ENCODE data around the gene FGGY.

FGGY gene

DNA sequence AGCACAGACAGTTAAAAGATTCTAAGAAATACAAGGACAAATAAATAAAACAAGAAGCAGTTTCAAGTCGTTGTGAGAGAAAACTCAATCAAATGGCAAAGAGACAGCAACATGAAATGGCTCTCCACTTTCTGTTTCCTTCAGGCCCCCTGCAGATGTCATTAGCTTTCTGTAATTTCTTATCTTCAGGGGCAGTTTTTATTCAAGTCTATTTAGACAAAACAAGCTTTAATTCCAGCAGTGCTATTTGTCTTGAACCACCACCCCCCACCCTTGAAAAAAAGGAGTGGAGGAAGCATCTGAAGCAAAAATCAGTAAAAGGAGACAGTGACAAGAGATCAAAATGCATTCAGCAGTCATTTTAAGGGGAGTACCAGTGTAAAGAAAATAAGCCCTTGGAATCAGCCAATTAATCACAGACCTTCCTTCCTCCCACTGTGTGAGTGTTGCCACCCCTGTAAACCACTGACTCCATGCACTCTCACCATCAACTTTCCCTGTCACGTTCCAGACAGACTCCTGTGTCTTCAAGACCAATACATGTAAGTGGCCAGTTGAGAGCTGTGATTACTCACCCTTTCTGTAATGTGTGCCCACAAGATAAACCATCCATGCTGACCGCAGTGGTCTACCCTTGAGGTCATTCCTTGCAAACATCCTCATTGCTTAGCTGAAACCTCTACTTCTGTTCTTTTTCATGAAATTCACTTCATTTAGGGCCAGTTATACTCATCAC lies 381.8 kb downstream of the FGGY start:
- DNase-seq (ENCODE audit: extremely low spot score, insufficient read length, low read depth) (no peak), FAIRE-seq (no peak)

DNA sequence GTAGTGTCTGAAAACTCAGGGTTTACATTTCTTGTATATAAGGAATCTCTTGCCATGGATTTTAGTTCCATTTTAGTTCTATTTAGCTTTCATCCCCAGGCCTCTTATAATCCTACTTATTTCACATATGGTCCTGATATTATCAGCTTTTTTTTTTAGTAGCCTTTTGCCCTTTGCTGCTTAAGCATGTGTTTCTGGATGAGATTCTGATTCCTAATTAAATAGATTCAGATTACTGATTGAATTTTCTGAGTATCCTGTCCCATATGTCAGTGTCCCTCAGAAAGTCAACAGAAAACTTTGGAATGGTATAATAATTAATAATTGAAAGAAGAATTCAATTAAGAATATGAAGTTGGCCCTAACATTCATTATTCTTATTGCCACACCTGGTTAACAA lies 383.1 kb downstream of the FGGY start:
- FAIRE-seq: no peak
- no peak for DNase-seq (ENCODE audit: extremely low spot score, insufficient read length, low read depth)

GRCh38 chr1:59682396-59683080 lies 385.6 kb downstream of the FGGY start:
- DNase-seq (ENCODE audit: extremely low spot score, insufficient read length, low read depth): no peak
- no peak for FAIRE-seq

DNA sequence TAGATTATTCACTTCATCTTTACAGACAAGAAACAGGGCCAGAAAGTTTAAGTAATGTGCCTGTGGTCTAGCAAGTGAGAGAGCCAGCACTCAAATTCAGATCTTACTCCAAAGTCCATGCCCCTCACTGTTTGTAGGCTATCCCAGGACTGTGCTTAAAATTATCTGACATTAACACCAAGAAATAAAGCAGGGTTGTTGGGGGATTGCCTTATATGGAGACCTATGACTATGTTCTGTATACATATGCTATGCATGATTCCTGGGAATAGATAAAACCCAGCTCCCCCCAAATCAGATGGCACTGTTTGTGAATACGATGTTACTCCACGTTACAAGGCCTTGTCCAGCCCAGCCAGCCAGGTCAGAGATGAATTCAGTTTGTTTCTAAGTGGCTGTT lies 386.3 kb downstream of the FGGY start:
- DNase-seq (ENCODE audit: extremely low spot score, insufficient read length, low read depth) (no peak), FAIRE-seq (no peak)

GRCh38 chr1:59684698-59685097 lies 387.8 kb downstream of the FGGY start:
- FAIRE-seq (no peak), DNase-seq (ENCODE audit: extremely low spot score, insufficient read length, low read depth) (no peak)

DNA sequence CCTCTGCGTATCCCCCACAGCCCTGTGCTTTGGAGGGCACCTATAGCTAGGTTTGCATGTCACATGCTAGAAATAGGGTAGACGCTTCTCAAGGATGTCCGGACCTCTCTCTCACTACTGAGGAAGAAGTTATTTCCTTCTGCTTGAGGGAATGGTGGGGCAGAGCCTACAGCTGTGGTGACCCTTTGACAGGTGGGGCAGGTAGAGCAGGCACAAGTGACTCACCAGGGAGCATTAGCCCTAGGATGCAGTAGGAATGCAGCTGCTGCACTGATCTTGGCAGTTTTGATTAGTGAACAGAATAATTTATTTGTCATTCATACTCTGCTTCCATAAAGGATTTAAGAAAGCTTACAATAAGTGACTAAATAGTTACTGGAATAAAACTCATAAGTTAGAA lies 388.2 kb downstream of the FGGY start:
- FAIRE-seq: no peak
- DNase-seq (ENCODE audit: extremely low spot score, insufficient read length, low read depth): no peak

DNA sequence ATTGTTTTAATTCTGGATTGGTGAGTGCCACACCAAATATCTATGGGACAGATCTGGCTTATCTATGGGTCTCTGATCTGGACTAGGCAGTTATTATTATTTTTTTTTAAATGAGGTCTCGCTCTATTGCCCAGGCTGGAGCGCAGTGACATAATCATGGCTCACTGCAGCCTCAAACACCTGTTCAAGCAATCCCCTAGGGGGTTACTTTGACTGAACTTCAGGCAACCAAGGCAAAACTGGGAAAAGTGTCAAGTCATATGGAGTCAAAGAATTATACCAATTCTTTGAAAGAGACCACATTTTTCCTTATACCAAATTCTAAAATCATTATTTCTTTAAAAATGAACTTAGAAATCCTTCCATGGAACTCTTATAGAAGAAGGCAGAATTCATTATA lies 388.8 kb downstream of the FGGY start:
- DNase-seq (ENCODE audit: extremely low spot score, insufficient read length, low read depth) (no peak), FAIRE-seq (no peak)

GRCh38 chr1:59686170-59686569 lies 389.3 kb downstream of the FGGY start:
- FAIRE-seq: no peak
- no peak for DNase-seq (ENCODE audit: extremely low spot score, insufficient read length, low read depth)

- DNase-seq (ENCODE audit: extremely low spot score, insufficient read length, low read depth) (no peak), FAIRE-seq (no peak)
Measured at GRCh38 chr1:59686574-59686973, 389.7 kb downstream of the FGGY start.

DNA sequence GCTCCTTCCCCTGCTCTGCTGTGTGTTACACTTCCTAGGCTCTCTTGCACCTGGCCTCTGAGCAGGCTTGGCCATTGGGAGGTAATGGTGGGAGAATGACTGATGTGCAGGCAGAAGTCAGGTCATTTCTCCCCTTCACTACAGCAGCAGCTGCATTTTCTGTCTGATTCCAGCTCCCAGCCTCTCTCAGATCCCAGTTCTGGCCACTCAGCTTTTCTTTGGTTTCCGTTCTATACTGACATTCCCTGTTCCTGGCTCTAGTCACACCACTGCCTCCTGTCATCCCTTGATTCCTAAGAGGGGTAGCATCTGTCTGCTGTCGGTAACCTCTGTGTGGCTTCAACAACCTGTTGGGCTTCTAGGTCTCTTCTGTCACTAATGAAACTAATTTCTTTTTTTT lies 390.2 kb downstream of the FGGY start:
- no peak for FAIRE-seq
- DNase-seq (ENCODE audit: extremely low spot score, insufficient read length, low read depth): no peak

DNA sequence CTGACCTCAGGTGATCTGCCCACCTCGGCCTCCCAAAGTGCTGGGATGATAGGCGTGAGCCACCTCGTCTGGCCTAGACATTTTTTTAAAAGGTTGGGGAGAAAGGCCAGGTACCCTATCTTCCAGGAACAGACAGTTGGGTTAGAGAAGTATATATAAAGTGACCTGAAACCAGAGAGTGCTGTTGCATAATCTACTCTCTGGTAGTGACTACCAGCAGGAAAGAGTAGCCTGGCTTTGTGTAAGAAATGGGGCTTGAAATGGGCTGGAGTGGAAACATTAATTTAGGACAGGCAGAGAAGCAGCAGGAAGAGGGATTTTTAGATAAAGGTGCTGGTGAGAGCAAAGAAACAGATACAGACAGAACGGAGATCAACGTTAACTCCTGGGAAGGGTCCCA lies 392.1 kb downstream of the FGGY start:
- FAIRE-seq: no peak
- no peak for DNase-seq (ENCODE audit: extremely low spot score, insufficient read length, low read depth)

DNA sequence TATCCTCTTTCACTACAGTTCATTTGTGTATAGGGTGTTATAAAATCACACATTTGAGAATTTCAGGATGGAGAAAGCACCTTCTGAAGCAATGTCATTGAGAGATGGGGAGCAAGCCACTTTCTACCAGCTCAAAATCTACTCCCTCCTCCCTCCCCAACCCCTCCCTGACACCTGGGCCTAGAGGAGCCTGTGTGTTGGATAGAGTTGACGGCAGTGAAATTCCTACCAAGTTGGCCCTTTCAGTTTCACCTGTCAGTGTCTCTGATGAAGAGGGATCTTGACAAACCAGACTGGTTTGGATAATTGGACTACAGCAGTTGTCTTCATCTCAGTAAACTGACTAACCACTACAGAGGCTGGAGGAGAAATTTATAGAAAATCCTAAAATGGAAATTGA lies 392.8 kb downstream of the FGGY start:
- DNase-seq (ENCODE audit: extremely low spot score, insufficient read length, low read depth) (no peak), FAIRE-seq (no peak)

GRCh38 chr1:59690171-59690930 lies 393.5 kb downstream of the FGGY start:
- DNase-seq (ENCODE audit: extremely low spot score, insufficient read length, low read depth) (no peak), FAIRE-seq (no peak)

DNA sequence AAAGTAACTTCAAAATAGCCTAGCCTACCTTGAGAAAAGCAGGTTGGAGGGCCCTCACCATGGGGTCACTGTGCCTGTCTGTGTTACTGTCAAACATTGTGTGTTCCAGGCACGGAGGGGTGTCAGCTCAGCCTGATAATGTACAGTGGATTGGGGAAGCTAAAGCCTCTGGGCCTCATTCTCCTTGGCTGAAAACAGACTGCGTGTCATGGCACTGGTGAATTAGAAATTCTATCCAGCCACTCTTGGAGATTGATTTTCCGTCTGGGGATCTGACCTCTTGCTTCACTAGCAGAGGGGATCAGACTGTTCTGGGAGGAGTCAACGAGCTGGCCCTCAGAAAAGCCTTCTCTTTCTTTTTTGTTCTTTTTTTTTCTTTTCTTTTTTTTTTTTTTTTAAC lies 394.4 kb downstream of the FGGY start:
- no peak for FAIRE-seq

DNA sequence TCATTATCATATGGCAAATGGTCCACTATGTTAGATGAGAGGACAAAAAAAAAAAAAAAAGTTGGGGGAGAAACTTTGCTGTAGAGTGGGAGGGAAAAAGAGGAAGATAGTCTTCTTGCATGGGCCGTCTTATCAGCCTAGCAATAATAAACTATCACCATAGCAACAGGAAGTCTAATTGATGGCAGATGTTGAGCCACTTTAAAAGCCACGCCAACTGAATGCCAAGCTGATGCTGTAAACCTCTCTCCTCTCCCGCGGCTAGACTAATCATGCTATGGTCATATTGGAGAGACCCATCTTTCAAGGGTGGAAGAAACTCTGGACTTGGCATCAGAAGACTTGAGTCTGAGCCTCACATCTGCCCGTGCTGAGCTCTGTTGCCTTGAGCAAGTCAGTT lies 395.7 kb downstream of the FGGY start:
- no peak for FAIRE-seq
- DNase-seq (ENCODE audit: extremely low spot score, insufficient read length, low read depth): no peak

More for the DNA sequence above, 394.4 kb downstream of the FGGY start:
- no peak for DNase-seq (ENCODE audit: extremely low spot score, insufficient read length, low read depth)

- FAIRE-seq (no peak), DNase-seq (ENCODE audit: extremely low spot score, insufficient read length, low read depth) (no peak)
Measured at GRCh38 chr1:59693406-59693805, 396.5 kb downstream of the FGGY start.

- no peak for DNase-seq (ENCODE audit: extremely low spot score, insufficient read length, low read depth)
- FAIRE-seq: no peak
Measured at GRCh38 chr1:59695252-59695651, 398.4 kb downstream of the FGGY start.

- FAIRE-seq: no peak
- DNase-seq (ENCODE audit: extremely low spot score, insufficient read length, low read depth): no peak
Measured at GRCh38 chr1:59696421-59697115, 399.7 kb downstream of the FGGY start.

GRCh38 chr1:59697150-59697800 lies 400.4 kb downstream of the FGGY start:
- DNase-seq (ENCODE audit: extremely low spot score, insufficient read length, low read depth) (no peak), FAIRE-seq (peak; percentile 82)

GRCh38 chr1:59698386-59698785 lies 401.5 kb downstream of the FGGY start:
- no peak for DNase-seq (ENCODE audit: extremely low spot score, insufficient read length, low read depth)
- FAIRE-seq: no peak
